GM12892 (cell line): ENCODE results near the gene ZNF212.

ENCODE experiments used
- POLR2A ChIP-seq: IDR thresholded peaks from 2 replicates; pipeline ENCODE4 v1.6.1; 2011; ENCODE audit warnings: low read depth, low read length, control low read depth
- TAF1 ChIP-seq: IDR thresholded peaks from 2 replicates; pipeline ENCODE4 v1.6.1; 2011; ENCODE audit warnings: low read depth, mild to moderate bottlenecking, control low read depth, low read length, borderline replicate concordance

- TF ChIP-seq POLR2A (no peak), TAF1 (no peak)
Observed at GRCh38 chr7:149257146-149257545, 17.7 kb downstream of the ZNF212 start.
